ENCODE data around the gene DIP2A.

GRCh38 chr21:46424039-46424591 lies 34.6 kb upstream of the DIP2A start:
- TF ChIP-seq, protein P1, sequence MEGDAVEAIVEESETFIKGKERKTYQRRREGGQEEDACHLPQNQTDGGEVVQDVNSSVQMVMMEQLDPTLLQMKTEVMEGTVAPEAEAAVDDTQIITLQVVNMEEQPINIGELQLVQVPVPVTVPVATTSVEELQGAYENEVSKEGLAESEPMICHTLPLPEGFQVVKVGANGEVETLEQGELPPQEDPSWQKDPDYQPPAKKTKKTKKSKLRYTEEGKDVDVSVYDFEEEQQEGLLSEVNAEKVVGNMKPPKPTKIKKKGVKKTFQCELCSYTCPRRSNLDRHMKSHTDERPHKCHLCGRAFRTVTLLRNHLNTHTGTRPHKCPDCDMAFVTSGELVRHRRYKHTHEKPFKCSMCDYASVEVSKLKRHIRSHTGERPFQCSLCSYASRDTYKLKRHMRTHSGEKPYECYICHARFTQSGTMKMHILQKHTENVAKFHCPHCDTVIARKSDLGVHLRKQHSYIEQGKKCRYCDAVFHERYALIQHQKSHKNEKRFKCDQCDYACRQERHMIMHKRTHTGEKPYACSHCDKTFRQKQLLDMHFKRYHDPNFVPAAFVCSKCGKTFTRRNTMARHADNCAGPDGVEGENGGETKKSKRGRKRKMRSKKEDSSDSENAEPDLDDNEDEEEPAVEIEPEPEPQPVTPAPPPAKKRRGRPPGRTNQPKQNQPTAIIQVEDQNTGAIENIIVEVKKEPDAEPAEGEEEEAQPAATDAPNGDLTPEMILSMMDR (conservative IDR thresholded peaks at IDR 0.05), result no peak
- TF ChIP-seq EZH2 (IDR thresholded peaks at IDR 0.05; ENCODE audit: low read depth), result no peak
